ENCODE results near the gene NBAS.

Gene NBAS

DNA sequence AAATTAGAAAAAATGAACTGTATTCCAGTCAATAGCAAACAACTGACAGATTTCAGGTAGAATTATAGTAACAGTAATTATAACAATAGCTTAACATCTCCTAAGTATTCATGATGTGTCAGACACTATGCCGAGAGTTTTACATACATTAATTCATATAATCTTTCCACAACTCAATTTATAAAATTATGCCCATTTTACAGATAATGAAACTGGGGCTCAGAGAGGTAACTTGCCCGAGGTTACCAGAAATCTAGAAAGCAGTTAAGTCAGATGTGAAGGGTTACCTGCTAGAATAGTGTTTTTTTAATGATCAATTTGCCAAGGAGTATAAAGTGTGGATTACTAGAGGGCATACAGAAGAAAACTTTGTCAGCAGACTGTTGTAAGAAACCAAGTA lies 12.2 kb downstream of the NBAS start (continued):
- TF ChIP-seq, protein P1, sequence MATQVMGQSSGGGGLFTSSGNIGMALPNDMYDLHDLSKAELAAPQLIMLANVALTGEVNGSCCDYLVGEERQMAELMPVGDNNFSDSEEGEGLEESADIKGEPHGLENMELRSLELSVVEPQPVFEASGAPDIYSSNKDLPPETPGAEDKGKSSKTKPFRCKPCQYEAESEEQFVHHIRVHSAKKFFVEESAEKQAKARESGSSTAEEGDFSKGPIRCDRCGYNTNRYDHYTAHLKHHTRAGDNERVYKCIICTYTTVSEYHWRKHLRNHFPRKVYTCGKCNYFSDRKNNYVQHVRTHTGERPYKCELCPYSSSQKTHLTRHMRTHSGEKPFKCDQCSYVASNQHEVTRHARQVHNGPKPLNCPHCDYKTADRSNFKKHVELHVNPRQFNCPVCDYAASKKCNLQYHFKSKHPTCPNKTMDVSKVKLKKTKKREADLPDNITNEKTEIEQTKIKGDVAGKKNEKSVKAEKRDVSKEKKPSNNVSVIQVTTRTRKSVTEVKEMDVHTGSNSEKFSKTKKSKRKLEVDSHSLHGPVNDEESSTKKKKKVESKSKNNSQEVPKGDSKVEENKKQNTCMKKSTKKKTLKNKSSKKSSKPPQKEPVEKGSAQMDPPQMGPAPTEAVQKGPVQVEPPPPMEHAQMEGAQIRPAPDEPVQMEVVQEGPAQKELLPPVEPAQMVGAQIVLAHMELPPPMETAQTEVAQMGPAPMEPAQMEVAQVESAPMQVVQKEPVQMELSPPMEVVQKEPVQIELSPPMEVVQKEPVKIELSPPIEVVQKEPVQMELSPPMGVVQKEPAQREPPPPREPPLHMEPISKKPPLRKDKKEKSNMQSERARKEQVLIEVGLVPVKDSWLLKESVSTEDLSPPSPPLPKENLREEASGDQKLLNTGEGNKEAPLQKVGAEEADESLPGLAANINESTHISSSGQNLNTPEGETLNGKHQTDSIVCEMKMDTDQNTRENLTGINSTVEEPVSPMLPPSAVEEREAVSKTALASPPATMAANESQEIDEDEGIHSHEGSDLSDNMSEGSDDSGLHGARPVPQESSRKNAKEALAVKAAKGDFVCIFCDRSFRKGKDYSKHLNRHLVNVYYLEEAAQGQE (tag by site-specific recombination; IDR thresholded peaks at IDR 0.05): no peak
- TF ChIP-seq, protein P2, sequence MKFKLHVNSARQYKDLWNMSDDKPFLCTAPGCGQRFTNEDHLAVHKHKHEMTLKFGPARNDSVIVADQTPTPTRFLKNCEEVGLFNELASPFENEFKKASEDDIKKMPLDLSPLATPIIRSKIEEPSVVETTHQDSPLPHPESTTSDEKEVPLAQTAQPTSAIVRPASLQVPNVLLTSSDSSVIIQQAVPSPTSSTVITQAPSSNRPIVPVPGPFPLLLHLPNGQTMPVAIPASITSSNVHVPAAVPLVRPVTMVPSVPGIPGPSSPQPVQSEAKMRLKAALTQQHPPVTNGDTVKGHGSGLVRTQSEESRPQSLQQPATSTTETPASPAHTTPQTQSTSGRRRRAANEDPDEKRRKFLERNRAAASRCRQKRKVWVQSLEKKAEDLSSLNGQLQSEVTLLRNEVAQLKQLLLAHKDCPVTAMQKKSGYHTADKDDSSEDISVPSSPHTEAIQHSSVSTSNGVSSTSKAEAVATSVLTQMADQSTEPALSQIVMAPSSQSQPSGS (tag by site-specific recombination; IDR thresholded peaks at IDR 0.05; ENCODE audit: low read depth): no peak
- no peak for TF ChIP-seq ZXDB (tag by site-specific recombination; IDR thresholded peaks at IDR 0.05)
- TF ChIP-seq ZNF560 (tag by site-specific recombination; IDR thresholded peaks at IDR 0.05; ENCODE audit: borderline replicate concordance): no peak
- TF ChIP-seq WT1 (tag by site-specific recombination; IDR thresholded peaks at IDR 0.05): no peak
- TF ChIP-seq ZIC2 (tag by site-specific recombination; IDR thresholded peaks at IDR 0.05): no peak
- no peak for TF ChIP-seq SALL2 (tag by site-specific recombination; IDR thresholded peaks at IDR 0.05; ENCODE audit: borderline replicate concordance)
- TF ChIP-seq ZNF791 (tag by site-specific recombination; IDR thresholded peaks at IDR 0.05): no peak
- TF ChIP-seq, protein P3, sequence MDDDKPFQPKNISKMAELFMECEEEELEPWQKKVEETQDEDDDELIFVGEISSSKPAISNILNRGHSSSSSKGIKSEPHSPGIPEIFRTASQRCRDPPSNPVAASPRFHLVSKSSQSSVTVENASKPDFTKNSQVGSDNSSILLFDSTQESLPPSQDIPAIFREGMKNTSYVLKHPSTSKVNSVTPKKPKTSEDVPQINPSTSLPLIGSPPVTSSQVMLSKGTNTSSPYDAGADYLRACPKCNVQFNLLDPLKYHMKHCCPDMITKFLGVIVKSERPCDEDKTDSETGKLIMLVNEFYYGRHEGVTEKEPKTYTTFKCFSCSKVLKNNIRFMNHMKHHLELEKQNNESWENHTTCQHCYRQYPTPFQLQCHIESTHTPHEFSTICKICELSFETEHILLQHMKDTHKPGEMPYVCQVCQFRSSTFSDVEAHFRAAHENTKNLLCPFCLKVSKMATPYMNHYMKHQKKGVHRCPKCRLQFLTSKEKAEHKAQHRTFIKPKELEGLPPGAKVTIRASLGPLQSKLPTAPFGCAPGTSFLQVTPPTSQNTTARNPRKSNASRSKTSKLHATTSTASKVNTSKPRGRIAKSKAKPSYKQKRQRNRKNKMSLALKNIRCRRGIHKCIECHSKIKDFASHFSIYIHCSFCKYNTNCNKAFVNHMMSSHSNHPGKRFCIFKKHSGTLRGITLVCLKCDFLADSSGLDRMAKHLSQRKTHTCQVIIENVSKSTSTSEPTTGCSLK (tag by site-specific recombination; IDR thresholded peaks at IDR 0.05): no peak
- TF ChIP-seq ZNF404 (tag by site-specific recombination; IDR thresholded peaks at IDR 0.05): no peak
- TF ChIP-seq, protein P4, sequence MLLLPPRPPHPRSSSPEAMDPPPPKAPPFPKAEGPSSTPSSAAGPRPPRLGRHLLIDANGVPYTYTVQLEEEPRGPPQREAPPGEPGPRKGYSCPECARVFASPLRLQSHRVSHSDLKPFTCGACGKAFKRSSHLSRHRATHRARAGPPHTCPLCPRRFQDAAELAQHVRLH (tag by site-specific recombination; IDR thresholded peaks at IDR 0.05): no peak

DNA sequence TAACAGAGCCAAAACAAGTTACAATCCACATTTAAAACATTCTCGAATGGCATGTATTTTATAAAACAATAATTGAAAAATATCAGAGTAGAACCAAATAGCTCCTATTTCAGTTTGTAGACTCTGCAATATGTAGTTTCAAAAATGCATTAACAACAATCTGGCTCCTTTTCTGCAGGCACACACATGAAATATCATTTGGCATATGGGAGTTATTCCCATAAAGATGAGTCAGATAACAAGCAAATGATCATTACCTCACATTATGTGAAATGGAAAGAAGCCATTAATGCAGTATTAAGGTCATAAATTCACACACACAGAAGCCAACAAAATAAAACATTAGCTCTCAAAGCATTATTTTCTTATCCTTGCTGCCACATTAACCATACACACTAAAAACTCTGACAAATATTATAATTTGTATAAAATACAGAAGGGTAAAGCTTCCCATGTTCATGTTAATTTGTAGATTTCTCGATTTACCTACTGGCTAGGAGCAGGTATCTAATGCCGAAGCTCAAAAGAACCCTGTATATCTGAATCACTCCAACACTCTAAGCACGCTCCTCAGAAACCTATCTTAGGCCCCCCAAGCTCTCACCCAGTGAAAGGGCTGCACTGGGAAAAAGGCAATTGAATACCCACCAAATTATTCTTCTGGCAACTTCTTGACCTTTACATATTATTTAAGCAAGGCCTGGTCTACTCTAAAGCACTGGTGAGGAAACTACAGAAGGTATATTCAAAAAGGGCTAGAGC lies 13.8 kb downstream of the NBAS start:
- TF ChIP-seq ZNF473 (tag by site-specific recombination; IDR thresholded peaks at IDR 0.05): no peak
- TF ChIP-seq ZNF530 (tag by site-specific recombination; IDR thresholded peaks at IDR 0.05; ENCODE audit: low read depth): no peak
- TF ChIP-seq, protein P5, sequence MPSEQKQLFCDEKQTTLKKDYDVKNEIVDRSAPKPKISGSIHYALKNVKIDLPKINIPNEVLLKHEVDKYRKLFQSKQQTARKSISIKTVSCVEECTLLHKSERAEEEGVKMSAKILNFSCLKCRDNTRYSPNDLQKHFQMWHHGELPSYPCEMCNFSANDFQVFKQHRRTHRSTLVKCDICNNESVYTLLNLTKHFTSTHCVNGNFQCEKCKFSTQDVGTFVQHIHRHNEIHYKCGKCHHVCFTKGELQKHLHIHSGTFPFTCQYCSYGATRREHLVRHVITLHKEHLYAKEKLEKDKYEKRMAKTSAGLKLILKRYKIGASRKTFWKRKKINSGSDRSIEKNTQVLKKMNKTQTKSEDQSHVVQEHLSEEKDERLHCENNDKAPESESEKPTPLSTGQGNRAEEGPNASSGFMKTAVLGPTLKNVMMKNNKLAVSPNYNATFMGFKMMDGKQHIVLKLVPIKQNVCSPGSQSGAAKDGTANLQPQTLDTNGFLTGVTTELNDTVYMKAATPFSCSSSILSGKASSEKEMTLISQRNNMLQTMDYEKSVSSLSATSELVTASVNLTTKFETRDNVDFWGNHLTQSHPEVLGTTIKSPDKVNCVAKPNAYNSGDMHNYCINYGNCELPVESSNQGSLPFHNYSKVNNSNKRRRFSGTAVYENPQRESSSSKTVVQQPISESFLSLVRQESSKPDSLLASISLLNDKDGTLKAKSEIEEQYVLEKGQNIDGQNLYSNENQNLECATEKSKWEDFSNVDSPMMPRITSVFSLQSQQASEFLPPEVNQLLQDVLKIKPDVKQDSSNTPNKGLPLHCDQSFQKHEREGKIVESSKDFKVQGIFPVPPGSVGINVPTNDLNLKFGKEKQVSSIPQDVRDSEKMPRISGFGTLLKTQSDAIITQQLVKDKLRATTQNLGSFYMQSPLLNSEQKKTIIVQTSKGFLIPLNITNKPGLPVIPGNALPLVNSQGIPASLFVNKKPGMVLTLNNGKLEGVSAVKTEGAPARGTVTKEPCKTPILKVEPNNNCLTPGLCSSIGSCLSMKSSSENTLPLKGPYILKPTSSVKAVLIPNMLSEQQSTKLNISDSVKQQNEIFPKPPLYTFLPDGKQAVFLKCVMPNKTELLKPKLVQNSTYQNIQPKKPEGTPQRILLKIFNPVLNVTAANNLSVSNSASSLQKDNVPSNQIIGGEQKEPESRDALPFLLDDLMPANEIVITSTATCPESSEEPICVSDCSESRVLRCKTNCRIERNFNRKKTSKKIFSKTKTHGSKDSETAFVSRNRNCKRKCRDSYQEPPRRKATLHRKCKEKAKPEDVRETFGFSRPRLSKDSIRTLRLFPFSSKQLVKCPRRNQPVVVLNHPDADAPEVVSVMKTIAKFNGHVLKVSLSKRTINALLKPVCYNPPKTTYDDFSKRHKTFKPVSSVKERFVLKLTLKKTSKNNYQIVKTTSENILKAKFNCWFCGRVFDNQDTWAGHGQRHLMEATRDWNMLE (tag by site-specific recombination; conservative IDR thresholded peaks at IDR 0.05; ENCODE audit: low read depth): no peak
- TF ChIP-seq, protein P6, sequence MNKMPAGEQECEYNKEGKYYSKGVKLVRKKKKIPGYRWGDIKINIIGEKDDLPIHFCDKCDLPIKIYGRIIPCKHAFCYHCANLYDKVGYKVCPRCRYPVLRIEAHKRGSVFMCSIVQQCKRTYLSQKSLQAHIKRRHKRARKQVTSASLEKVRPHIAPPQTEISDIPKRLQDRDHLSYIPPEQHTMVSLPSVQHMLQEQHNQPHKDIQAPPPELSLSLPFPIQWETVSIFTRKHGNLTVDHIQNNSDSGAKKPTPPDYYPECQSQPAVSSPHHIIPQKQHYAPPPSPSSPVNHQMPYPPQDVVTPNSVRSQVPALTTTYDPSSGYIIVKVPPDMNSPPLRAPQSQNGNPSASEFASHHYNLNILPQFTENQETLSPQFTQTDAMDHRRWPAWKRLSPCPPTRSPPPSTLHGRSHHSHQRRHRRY (tag by site-specific recombination; IDR thresholded peaks at IDR 0.05): no peak
- TF ChIP-seq ZNF747 (tag by site-specific recombination; IDR thresholded peaks at IDR 0.05): no peak
- no peak for TF ChIP-seq ZBTB17 (tag by site-specific recombination; IDR thresholded peaks at IDR 0.05)
- no peak for TF ChIP-seq ZNF174 (tag by site-specific recombination; IDR thresholded peaks at IDR 0.05)
- TF ChIP-seq ZNF335 (tag by site-specific recombination; conservative IDR thresholded peaks at IDR 0.05): no peak
- no peak for TF ChIP-seq KLF8 (tag by site-specific recombination; IDR thresholded peaks at IDR 0.05)
- no peak for TF ChIP-seq ZNF140 (tag by site-specific recombination; IDR thresholded peaks at IDR 0.05)
- no peak for TF ChIP-seq ZNF510 (tag by site-specific recombination; IDR thresholded peaks at IDR 0.05; ENCODE audit: insufficient replicate concordance)
- ChIA-PET POLR2A (no interaction called here), CTCF (interaction anchor here (0.6 to 2.3 kb wide), 20 partner anchors 9 to 1055 kb away, joined by 3 to 17 read pairs (median 3); partner anchors contain the start of gene NBAS)
- no peak overlapping the region for H3K27ac ChIP-seq (ENCODE audit: extremely low read depth, low read depth, low read length)
- no peaks in the 10 kb centered on the region for H3K4me1 ChIP-seq (ENCODE audit: control insufficient read depth, insufficient read depth, low read length)
- H3K9me3 ChIP-seq (ENCODE audit: control insufficient read depth, insufficient read depth, low read depth, low read length): no peaks in the 10 kb centered on the region
- H3K4me3 ChIP-seq (ENCODE audit: low read depth, low read length): no peak overlapping the region
- peaks cover 2% of the 10 kb centered on the region in 2 experiments for H3K36me3 ChIP-seq (ENCODE audit: control insufficient read depth in 2 of 2, insufficient read depth in 1 of 2, low read length in 2 of 2)
